ENCODE measurements around the gene CEMIP.

CEMIP gene

DNA sequence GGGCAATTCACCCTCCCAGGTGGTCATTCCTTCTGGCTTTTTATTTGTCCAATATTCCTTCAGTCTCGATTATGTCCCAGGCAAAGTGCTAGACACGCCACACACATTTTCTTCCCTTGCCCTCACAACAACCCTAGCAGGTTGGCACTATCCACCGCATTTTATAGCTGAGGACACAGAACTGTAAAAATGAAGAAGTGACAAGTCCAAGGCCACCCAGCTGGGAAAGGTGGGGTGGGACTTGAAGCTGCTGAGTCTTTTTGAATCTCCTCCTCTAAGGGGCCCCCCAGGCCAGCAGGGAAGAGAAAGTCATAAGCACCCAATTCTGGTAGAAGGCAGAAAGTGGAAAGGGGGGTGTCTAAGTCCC is 60.6 kb downstream of the CEMIP start:
- TF ChIP-seq, protein P1, sequence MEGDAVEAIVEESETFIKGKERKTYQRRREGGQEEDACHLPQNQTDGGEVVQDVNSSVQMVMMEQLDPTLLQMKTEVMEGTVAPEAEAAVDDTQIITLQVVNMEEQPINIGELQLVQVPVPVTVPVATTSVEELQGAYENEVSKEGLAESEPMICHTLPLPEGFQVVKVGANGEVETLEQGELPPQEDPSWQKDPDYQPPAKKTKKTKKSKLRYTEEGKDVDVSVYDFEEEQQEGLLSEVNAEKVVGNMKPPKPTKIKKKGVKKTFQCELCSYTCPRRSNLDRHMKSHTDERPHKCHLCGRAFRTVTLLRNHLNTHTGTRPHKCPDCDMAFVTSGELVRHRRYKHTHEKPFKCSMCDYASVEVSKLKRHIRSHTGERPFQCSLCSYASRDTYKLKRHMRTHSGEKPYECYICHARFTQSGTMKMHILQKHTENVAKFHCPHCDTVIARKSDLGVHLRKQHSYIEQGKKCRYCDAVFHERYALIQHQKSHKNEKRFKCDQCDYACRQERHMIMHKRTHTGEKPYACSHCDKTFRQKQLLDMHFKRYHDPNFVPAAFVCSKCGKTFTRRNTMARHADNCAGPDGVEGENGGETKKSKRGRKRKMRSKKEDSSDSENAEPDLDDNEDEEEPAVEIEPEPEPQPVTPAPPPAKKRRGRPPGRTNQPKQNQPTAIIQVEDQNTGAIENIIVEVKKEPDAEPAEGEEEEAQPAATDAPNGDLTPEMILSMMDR (IDR thresholded peaks at IDR 0.05; ENCODE audit: control insufficient read depth, extremely low read depth, insufficient read depth): no peak
- no peak overlapping the region for H3K4me3 ChIP-seq (ENCODE audit: low read depth, low read length)

DNA sequence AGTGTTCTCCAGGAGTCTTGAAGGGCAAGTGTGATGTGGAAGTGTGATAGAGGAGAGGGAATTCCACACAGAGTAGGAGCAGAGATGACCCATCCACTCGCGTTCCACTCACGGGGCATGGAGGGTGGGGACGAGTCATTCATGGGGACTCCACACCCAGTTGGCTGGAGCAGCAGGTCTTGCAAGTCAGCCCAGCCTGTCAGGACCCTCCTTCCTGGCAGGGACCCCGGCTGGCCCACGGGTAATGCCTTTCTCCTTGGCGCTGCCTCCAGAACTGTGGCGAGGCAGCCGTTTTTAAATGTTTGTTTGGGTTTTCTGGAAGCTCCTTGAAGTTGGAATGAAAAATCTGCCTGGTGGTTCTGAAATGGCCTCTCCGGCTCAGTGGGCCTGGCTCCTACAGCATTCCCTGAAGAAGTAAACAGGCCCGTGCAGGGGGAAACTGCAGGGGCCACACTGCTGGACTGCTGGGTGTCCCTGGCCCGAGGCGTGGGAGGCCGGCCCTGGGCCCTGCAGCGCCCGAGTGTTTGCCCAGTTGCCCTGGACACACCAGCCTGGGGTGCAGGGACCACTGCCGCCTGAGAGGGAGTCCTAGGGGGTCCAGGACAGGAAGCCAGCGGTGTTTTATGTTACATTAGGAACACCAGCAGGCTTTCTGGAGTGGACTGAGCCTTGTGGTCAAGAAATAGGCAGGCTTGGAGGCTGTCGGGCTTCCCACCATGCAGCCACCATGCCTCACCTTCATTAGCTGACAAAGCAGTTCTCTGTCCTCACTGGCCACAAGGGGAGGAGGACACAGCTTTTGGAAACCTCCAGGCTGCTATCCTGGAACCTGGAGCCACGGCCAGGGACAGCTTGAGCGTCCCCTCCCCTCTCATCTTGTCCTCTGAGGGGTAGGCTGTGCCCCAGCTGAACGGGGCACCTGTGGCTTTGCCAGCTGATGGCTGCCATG is 61.3 kb downstream of the CEMIP start:
- no peak for DNase-seq (ENCODE audit: low read depth)
- TF ChIP-seq, protein P1 (IDR thresholded peaks at IDR 0.05; ENCODE audit: control insufficient read depth, extremely low read depth, insufficient read depth): no peak
- no peak overlapping the region for H3K4me3 ChIP-seq (ENCODE audit: low read depth, low read length)

More for the DNA sequence above, 60.6 kb downstream of the CEMIP start:
- no peak for DNase-seq (ENCODE audit: low read depth)

DNA sequence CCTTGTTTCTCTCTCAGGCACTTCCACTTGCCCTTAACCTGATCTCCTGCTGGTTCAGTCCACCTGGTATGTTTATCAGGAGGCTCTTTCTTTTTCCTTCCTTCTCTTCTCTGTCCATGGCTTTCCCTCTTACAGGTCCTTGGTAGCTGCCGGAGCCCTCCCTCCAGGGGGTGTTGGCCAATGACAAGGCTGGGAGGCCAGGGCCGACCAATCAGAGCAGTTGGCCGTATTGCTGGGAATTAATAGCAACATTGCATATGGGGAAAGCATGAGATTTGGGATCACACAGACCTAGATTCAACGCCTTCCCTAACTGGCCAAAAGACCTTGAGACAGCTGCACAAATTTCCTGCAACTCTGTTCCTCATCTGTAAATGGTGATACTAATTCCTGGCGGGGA is 62.4 kb downstream of the CEMIP start:
- no peak overlapping the region for H3K4me3 ChIP-seq (ENCODE audit: low read depth, low read length)
- DNase-seq (ENCODE audit: low read depth): no peak
- TF ChIP-seq, protein P1 (IDR thresholded peaks at IDR 0.05; ENCODE audit: control insufficient read depth, extremely low read depth, insufficient read depth): no peak

DNA sequence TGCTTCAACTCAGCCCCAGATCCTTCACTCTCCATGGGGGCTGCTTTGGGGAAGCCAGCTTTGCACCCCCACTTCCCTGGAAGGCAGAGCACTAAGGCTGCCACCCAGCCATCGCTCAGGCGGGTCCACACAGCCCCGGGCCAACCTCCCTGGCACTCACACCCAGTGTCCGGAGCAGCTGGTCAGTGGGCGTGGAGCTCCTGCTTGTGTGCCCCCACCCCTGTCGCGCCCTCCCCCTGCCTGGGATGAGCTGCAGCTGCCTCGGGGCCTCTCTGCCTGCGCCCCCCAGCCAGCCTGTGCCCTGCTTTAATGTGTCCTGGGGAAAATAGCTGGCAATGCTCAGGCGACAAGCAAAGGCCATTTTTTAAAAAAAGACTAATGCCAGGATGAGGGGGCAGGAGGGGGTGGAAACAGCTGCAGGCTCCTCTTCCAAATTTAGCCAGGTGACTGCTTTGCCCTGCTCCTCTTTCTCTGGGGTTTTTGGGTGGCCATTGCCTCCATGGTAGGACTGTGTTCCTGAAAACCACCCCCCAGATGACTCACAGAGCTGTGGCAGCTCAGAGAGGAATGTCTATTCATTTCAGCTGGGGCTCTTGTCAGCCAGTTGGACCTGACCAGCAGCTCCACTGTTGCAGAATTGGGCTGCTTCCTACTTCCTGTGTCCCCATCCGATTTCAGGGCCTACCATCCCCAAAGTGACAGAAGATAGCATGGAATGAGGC is 65.0 kb downstream of the CEMIP start:
- TF ChIP-seq, protein P1 (IDR thresholded peaks at IDR 0.05; ENCODE audit: control insufficient read depth, extremely low read depth, insufficient read depth): no peak
- DNase-seq (ENCODE audit: low read depth): no peak

DNA sequence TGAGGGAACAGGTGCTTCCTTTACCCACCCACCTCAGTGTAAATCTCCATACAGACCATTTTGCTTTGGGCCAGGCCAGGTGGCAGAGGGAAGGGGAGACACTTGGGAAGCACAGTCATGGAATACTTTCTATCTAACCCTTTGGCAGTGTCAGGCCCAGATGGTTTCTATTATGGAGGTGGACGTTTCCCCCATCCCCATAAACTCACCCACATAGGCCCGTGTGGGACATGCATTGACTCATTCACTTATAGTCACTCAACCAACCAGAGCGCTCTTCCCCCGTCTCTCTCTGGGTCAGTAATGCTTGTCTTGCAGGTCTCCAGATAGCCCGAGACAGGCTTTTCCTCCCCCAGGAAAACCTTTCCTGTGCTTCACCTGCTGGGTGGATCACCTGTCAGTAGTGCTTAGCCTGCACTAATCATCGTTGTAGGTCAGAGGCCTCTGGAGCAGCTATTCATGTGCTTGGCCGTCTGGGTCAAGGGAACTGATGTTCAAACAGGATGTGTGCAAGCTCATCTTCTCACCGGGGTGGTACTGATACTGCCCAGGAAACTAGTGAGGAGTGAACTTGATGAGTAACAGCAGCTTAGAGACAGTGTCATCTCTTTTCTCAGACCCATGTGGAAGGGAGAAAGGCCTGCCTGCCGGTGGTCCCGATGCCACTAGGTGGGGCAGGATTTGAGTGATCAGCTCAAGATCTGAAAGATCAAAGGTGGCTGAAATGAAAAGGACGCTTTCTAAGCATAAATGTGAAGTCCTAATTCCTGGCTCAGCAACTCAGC is 67.1 kb downstream of the CEMIP start:
- H3K4me3 ChIP-seq (ENCODE audit: low read depth, low read length): no peak overlapping the region
- TF ChIP-seq, protein P1 (IDR thresholded peaks at IDR 0.05; ENCODE audit: control insufficient read depth, extremely low read depth, insufficient read depth): no peak
- no peak for DNase-seq (ENCODE audit: low read depth)

More for the DNA sequence above, 65.0 kb downstream of the CEMIP start:
- H3K4me3 ChIP-seq (ENCODE audit: low read depth, low read length): no peak overlapping the region

DNA sequence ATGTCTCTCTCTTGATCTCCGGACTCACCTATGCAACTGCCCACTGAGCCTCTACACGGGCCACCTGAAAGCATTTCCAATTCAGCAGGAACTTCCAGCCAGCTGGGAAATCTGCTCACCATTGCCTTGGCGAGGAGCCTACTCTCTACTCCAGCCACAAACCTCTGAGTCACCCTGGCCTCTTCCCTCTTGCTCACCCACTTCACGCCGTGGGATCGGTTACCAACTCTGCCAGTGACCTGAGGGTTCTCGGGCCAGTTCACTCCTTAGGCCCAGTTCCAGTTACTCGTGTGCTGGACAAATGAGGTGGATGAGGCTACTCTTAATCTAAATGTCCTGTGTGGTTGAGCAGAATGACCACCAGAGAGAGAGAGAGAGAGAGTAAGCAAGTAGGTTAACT is 70.1 kb downstream of the CEMIP start:
- TF ChIP-seq, protein P1 (IDR thresholded peaks at IDR 0.05; ENCODE audit: control insufficient read depth, extremely low read depth, insufficient read depth): no peak
- no peak overlapping the region for H3K4me3 ChIP-seq (ENCODE audit: low read depth, low read length)
- DNase-seq (ENCODE audit: low read depth): no peak

All from LNCaP clone FGC (cell line).